NCI-H748 (cell line): ENCODE measurements around the gene C10orf71.

Experiments
- DNase-seq: peaks from one replicate; lab custom pipeline; 2025; ENCODE audit not compliant: unreplicated experiment; lab: John Stamatoyannopoulos, UW

The C10orf71 gene

GRCh38 chr10:49298983-49299815 lies at the start of gene C10orf71:
Gene C10orf71, plus strand, starts transcription at chr10:49299170. Its CDS starts 23,376 bp downstream, at chr10:49322546.
- peak; percentile 53 for DNase-seq

- DNase-seq, result no peak
Measured at GRCh38 chr10:49252313-49253034, 46.5 kb upstream of the C10orf71 start.

GRCh38 chr10:49253340-49253906 lies 45.5 kb upstream of the C10orf71 start:
- DNase-seq, result no peak

- DNase-seq, result no peak
Measured at GRCh38 chr10:49254150-49254549, 44.8 kb upstream of the C10orf71 start.

GRCh38 chr10:49254556-49255318 lies 44.2 kb upstream of the C10orf71 start:
- no peak for DNase-seq

GRCh38 chr10:49255883-49256282 lies 43.1 kb upstream of the C10orf71 start:
- no peak for DNase-seq

- no peak for DNase-seq
Measured at GRCh38 chr10:49257154-49257553, 41.8 kb upstream of the C10orf71 start.

- DNase-seq, result no peak
Measured at GRCh38 chr10:49257626-49258349, 41.2 kb upstream of the C10orf71 start.

- no peak for DNase-seq
Measured at GRCh38 chr10:49258350-49258683, 40.7 kb upstream of the C10orf71 start.

- DNase-seq, result no peak
Measured at GRCh38 chr10:49260644-49261296, 38.2 kb upstream of the C10orf71 start.

GRCh38 chr10:49263591-49263990 lies 35.4 kb upstream of the C10orf71 start:
- DNase-seq, result no peak

- no peak for DNase-seq
Measured at GRCh38 chr10:49264177-49264677, 34.7 kb upstream of the C10orf71 start.

- no peak for DNase-seq
Measured at GRCh38 chr10:49265885-49266284, 33.1 kb upstream of the C10orf71 start.

- DNase-seq, result no peak
Measured at GRCh38 chr10:49268185-49268584, 30.8 kb upstream of the C10orf71 start.

GRCh38 chr10:49269523-49269922 lies 29.4 kb upstream of the C10orf71 start:
- DNase-seq, result no peak

- no peak for DNase-seq
Measured at GRCh38 chr10:49270565-49270964, 28.4 kb upstream of the C10orf71 start.

- DNase-seq, result no peak
Measured at GRCh38 chr10:49271346-49271745, 27.6 kb upstream of the C10orf71 start.

GRCh38 chr10:49272251-49273081 lies 26.5 kb upstream of the C10orf71 start:
- no peak for DNase-seq

GRCh38 chr10:49273082-49273465 lies 25.9 kb upstream of the C10orf71 start:
- DNase-seq, result no peak
